Measurements from ENCODE around the gene GIPC1.
"Not testable (repeated sequence)": the region's sequence is repeated elsewhere in the genome, so short reads cannot be mapped to it uniquely, and the experiment has no call there.

GRCh38 chr19:14452303-14452702 is 43.6 kb downstream of the GIPC1 start:
- TF ChIP-seq EZH2 (IDR thresholded peaks at IDR 0.05; ENCODE audit: borderline replicate concordance, low read length); CTCF (conservative IDR thresholded peaks at IDR 0.05 in 1 of 2, IDR thresholded peaks at IDR 0.05 in 1 of 2; ENCODE audit: extremely low read depth in 1 of 2, insufficient read depth in 1 of 2, low read depth in 1 of 2, low read length in 2 of 2): not testable (repeated sequence)
